Stomach (tissue), 9 donors: ENCODE results near the gene THUMPD2. TPM values are rescaled to one million over a fixed set of nuclear protein-coding genes. Genes with fewer than 3 reads are reported as not detected.

Source experiments
- DNase-seq, 2 donors: peaks; one replicate each; pipeline versions ENCODE4 v3.0.0 to v3.0.0-alpha.2; 2013 to 2019
- H3K27ac ChIP-seq, 5 donors: fragments of 200-600 bp in 4 of 5; sonication (generic) in 4 of 5; one replicate each; pipeline ENCODE4 v1.5.1; 2013 to 2019; ENCODE audit warnings: mild to moderate bottlenecking in 1 of 5, moderate library complexity in 1 of 5
- H3K27me3 ChIP-seq, 3 donors: fragments of 200-600 bp; sonication (generic); one replicate each; pipeline ENCODE4 v1.5.1; 2017 to 2019; ENCODE audit warnings: mixed run types in 1 of 3
- H3K36me3 ChIP-seq, 4 donors: fragments of 200-600 bp; sonication (generic); 1 replicate in 3 of 4; 2 replicates in 1 of 4; pipeline ENCODE4 v1.5.1; 2016 to 2019
- H3K4me1 ChIP-seq, 4 donors: fragments of 200-600 bp; sonication (generic); one replicate each; pipeline ENCODE4 v1.5.1; 2016 to 2019
- H3K4me3 ChIP-seq, 4 donors: fragments of 200-600 bp; sonication (generic) in 3 of 4; one replicate each; pipeline ENCODE4 v1.5.1; 2016 to 2019; ENCODE audit warnings: mild to moderate bottlenecking in 1 of 4
- H3K9me3 ChIP-seq, 4 donors: fragments of 200-600 bp; sonication (generic); one replicate each; pipeline ENCODE4 v1.5.1; 2016 to 2019
- CTCF ChIP-seq, 7 experiments: fragments of 450-650 bp in 4 of 7; fragments of 200-600 bp in 3 of 7; sonication (generic) in 3 of 7; IDR thresholded peaks; one replicate each; pipeline ENCODE4 v1.5.1; 2016 to 2019; ENCODE audit warnings: antibody characterized with exemption in 7 of 7, control low read depth in 2 of 7, mild to moderate bottlenecking in 1 of 7
- EP300 ChIP-seq: sonication (generic); formaldehyde crosslinking; IDR thresholded peaks from one replicate; pipeline ENCODE4 v1.6.1; 2017; ENCODE audit warnings: antibody characterized with exemption
- POLR2A ChIP-seq, 4 donors: fragments of 450-650 bp; IDR thresholded peaks; one replicate each; pipeline ENCODE4 v1.6.1; 2016; ENCODE audit warnings: antibody characterized with exemption in 4 of 4, control low read depth in 2 of 4, mild to moderate bottlenecking in 1 of 4, moderate library complexity in 1 of 4
- POLR2AphosphoS5 ChIP-seq, 3 donors: sonication (generic); formaldehyde crosslinking; IDR thresholded peaks; one replicate each; pipeline ENCODE4 v1.6.1; 2016; ENCODE audit warnings: antibody characterized with exemption in 3 of 3
- WGBS, 5 donors: extraction: QIAGEN DNeasy Blood & Tissue Kit in 3 of 5; methylation state at CpG; one replicate each; pipeline versions ENCODE4 v1.1.5 to v1.1.7; 2013 to 2018; 5-methylcytosine and 5-hydroxymethylcytosine counted together
- intact Hi-C: fragments of 100-400 bp; cut with DNase I; formaldehyde crosslinking; loops from one replicate; pipeline ENCODE4 v1.15.1; 2023; ENCODE audit warnings: low total_unique reads
- polyA plus RNA-seq, 3 donors: library from polyadenylated mRNA; stranded (reverse); fragments of 200-250 nt; gene quantifications; one replicate each; pipeline ENCODE4 v1.2.3, GENCODE V29; 2013
- total RNA-seq, 5 donors: library from RNA; depleted of rRNA; stranded (reverse); fragments of >200 nt; gene quantifications; one replicate each; pipeline versions ENCODE4 v1.1.0 to v1.2.3, GENCODE V29; 2014 to 2016
- donor health status: healthy with polysubstance abuse.
- donor health status: Bipolar disorder and iron deficiency.
- donor health status: healthy.

Gene THUMPD2
- total and polyA plus RNA-seq, 8 donors = 4.3 to 30.1 (median 11.0) TPM

DNA sequence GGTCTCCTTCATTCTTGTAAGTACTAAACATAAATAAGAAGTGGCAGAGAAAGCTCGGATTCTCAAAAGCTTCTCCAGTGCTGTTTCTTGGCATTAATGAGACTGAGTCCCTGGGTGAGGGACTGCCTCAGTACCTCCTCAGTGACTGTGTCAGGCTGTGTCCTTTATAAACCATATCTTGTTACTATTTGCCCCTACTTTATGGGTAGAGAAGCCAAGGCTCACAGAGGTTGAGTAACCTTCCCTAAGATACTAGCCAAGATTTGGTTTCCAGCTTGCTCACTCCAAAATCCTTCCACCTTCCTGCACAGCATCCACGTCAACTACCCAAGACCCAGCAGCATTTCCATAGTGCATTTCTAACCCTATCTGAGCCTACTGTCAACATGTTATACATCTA is 55.6 kb downstream of the THUMPD2 start:
- Histone ChIP-seq H3K27me3 (no peaks in the 10 kb centered on the region), H3K4me1 (no peaks in the 10 kb centered on the region), H3K9me3 (no peaks in the 10 kb centered on the region), H3K36me3 (no peaks in the 10 kb centered on the region), H3K4me3 (no peak overlapping the region), H3K27ac (no peak overlapping the region)
- TF ChIP-seq EP300 (no peak), POLR2AphosphoS5 (IDR thresholded peaks at IDR 0.05) (no peak), CTCF (IDR thresholded peaks at IDR 0.05) (no peak), POLR2A (IDR thresholded peaks at IDR 0.05) (no peak)
- WGBS, 5 donors = 71 to 85% (median 79%) methylated on average over 2 of the region's 2 CpGs
- no peak for DNase-seq
- intact Hi-C loops = no loop called here

- no peak for DNase-seq
- Histone ChIP-seq H3K9me3 (no peaks in the 10 kb centered on the region), H3K4me1 (no peaks in the 10 kb centered on the region), H3K27ac (no peak overlapping the region), H3K36me3 (no peaks in the 10 kb centered on the region), H3K27me3 (no peaks in the 10 kb centered on the region), H3K4me3 (no peak overlapping the region)
- intact Hi-C loops = no loop called here
- no peak for TF ChIP-seq EP300
- no peak for TF ChIP-seq POLR2A (IDR thresholded peaks at IDR 0.05)
- TF ChIP-seq POLR2AphosphoS5 (IDR thresholded peaks at IDR 0.05) = no peak
- TF ChIP-seq CTCF (IDR thresholded peaks at IDR 0.05) = no peak
- 88 to 95% (median 89%) methylated on average over 2 of the region's 2 CpGs for WGBS, 5 donors
These were observed 58.1 kb downstream of the THUMPD2 start for GRCh38 chr2:39720970-39721369.

GRCh38 chr2:39719317-39719716 is 59.7 kb downstream of the THUMPD2 start:
- no peak for TF ChIP-seq CTCF (IDR thresholded peaks at IDR 0.05)
- no peak for TF ChIP-seq POLR2AphosphoS5 (IDR thresholded peaks at IDR 0.05)
- TF ChIP-seq POLR2A (IDR thresholded peaks at IDR 0.05) = no peak
- no peak for TF ChIP-seq EP300
- Histone ChIP-seq H3K27me3 (no peaks in the 10 kb centered on the region), H3K36me3 (no peaks in the 10 kb centered on the region), H3K27ac (no peak overlapping the region), H3K4me3 (no peak overlapping the region), H3K4me1 (no peaks in the 10 kb centered on the region), H3K9me3 (no peaks in the 10 kb centered on the region)
- intact Hi-C loops = no loop called here
- 79 to 86% (median 86%) methylated on average over 8 of the region's 8 CpGs for WGBS, 5 donors
- no peak for DNase-seq

DNA sequence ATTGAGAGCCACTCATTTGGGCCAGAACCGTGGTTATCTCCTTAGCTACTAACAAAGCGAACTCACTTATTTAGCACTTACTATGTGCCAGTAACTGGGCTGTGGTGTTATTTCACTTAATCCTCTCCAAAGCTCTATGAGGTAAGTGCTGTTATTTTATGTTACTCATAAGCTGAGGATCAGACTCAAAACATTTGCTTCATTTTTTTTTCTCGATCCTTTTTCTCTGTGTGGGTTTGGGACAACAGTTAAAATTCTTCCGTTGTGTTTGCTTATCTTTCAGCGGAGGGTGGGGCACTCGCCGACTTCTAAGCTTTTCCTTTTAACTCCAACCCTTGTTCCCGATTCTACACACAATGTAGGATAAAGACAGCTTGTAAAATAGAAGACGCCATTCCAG is 60.6 kb downstream of the THUMPD2 start:
- Histone ChIP-seq H3K9me3 (no peaks in the 10 kb centered on the region), H3K27ac (no peak overlapping the region), H3K4me3 (no peak overlapping the region), H3K36me3 (no peaks in the 10 kb centered on the region), H3K27me3 (no peaks in the 10 kb centered on the region), H3K4me1 (no peaks in the 10 kb centered on the region)
- 38 to 54% (median 52%) methylated on average over 9 of the region's 9 CpGs for WGBS, 5 donors
- intact Hi-C loops = no loop called here
- TF ChIP-seq CTCF (IDR thresholded peaks at IDR 0.05) = no peak
- no peak for TF ChIP-seq POLR2A (IDR thresholded peaks at IDR 0.05)
- no peak for TF ChIP-seq EP300
- TF ChIP-seq POLR2AphosphoS5 (IDR thresholded peaks at IDR 0.05) = no peak
- DNase-seq = no peak
